Measurements from ENCODE around the gene GPATCH2.

GRCh38 chr1:217650674-217651073 lies 19.8 kb upstream of the GPATCH2 start:
- TF ChIP-seq POLR2A (IDR thresholded peaks at IDR 0.05; ENCODE audit: low read depth, low read length): no peak
- no peak for TF ChIP-seq SIN3A (IDR thresholded peaks at IDR 0.05; ENCODE audit: low read depth, low read length)
- TF ChIP-seq RAD21 (IDR thresholded peaks at IDR 0.05; ENCODE audit: insufficient read depth, low read depth, low read length): no peak
- no peak for TF ChIP-seq CTCF (IDR thresholded peaks at IDR 0.05 in 2 of 3, conservative IDR thresholded peaks at IDR 0.05 in 1 of 3; ENCODE audit: control insufficient read depth in 2 of 3, extremely low read depth in 1 of 3, insufficient read depth in 1 of 3, low read depth in 3 of 3, low read length in 3 of 3)
- TF ChIP-seq MXI1 (IDR thresholded peaks at IDR 0.05; ENCODE audit: low read depth, low read length): no peak
- TF ChIP-seq PKNOX1 (IDR thresholded peaks at IDR 0.05): no peak

Data from GM12878 (cell line).